OCI-LY1 (cell line): ENCODE results near the gene TRAF6.

Source experiments
- CTCF ChIP-seq: fragments of 200-600 bp; sonication (generic), shearing (Covaris generic); IDR thresholded peaks from 2 replicates; pipeline ENCODE4 v1.5.1; 2017; ENCODE audit warnings: mild to moderate bottlenecking, antibody characterized with exemption, low read length, moderate library complexity, mixed read lengths
- EZH2 ChIP-seq: fragments of 200-600 bp; sonication (generic), shearing (Covaris generic); IDR thresholded peaks from 2 replicates; pipeline ENCODE4 v1.8.0; 2017; ENCODE audit warnings: borderline replicate concordance, mixed run types, mild to moderate bottlenecking, antibody characterized with exemption, low read length, moderate library complexity, mixed read lengths

GRCh38 chr11:36449561-36450096 lies 60.4 kb downstream of the TRAF6 start:
- TF ChIP-seq CTCF, result no peak
- TF ChIP-seq EZH2, result no peak
